Suppressor macrophage (primary cell): Measurements from ENCODE around the gene IL18BP.

ENCODE experiments used
- DNase-seq, 4 experiments: peaks; one replicate each; pipeline ENCODE4 v3.0.0-alpha.2; 2020 to 2022

IL18BP gene

DNA sequence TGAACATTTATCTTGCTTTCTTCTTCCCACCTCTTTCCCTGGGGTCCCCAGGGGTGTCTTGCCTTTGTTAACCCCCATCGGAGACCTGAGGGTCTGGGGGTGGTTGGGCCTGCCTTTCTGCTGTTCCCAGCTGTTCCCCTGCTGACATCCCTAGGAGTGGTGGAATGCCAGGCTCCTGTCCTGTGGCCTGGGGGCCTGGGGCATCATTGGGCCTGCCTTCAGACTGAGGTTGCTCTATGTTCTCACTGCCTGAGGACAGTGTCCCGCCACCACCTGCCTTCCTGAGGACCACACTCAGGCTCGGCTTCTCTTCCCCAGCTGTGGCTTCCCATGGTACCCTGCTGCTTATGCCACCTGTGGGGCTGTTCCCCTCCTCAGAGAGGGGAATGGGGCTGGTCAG, 1.1 kb upstream of the IL18BP start:
- DNase-seq: no peak

DNA sequence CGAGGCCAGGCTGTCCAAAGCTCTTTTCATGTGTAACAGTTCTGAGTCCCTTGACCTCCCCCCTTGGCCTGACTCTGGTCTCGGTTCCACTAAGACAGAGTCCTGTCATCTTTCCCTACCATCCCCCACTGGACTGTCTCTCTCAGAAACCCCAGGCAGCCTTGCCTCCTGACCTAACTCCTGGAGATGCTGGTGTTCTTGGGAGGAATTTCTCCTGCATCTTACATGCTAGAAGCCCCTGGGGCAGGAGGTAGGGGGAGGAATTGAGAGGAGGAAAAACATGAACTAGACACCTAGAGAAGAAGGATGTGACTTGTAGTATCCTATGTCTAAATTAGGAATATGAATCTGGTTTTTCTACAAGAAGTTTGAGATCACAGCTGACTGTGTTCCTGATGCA, 648 bp upstream of the IL18BP start:
- no peak for DNase-seq

DNA sequence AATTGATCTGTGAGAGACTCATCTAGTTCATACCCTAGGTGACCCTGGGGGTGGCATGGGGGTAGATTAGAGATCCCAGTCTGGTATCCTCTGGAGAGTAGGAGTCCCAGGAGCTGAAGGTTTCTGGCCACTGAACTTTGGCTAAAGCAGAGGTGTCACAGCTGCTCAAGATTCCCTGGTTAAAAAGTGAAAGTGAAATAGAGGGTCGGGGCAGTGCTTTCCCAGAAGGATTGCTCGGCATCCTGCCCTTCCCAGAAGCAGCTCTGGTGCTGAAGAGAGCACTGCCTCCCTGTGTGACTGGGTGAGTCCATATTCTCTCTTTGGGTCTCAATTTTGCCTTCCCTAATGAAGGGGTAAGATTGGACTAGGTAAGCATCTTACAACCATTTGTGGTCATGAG, 653 bp downstream of the IL18BP start:
- no peak for DNase-seq

DNA sequence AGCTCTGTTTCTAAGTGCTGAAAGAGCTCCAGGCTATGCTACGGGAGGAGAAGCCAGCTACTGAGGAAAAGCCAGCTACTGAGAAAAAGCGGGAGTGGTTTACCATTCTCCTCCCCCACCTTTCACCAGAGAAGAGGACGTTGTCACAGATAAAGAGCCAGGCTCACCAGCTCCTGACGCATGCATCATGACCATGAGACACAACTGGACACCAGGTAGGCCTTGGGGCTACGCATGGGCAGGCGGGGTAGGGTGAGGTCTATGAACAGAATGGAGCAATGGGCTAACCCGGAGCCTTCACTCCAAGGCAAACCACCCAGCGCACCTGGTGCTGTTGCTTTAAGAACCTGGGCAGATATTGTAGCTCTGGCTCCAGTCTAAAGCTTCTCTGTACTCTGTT, 1.1 kb downstream of the IL18BP start:
- peak in 2 of 4 experiments; percentile 29 to 31 for DNase-seq

DNA sequence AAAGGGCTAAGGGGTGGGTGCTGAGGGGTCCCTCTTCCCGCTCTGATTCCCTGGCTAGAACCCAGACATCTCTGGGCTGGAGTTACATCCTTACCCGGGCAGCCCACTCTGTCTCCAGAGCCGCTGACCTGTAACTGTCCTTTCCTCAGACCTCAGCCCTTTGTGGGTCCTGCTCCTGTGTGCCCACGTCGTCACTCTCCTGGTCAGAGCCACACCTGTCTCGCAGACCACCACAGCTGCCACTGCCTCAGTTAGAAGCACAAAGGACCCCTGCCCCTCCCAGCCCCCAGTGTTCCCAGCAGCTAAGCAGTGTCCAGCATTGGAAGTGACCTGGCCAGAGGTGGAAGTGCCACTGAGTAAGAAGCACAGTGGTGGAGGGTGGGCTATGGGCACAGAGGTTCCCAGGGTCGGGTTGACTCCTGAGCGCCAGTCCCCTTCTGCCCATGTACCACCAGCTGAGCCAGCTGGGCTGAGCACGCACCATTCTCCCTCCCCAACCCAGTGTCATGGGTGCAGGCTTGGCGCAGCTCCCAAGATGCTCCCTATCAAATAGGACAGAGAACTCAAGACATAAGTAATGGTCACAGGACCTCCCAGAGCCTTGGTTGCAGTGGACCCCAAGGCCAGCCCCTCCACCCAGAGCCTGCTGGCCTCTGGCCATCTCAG, 1.6 kb downstream of the IL18BP start:
- DNase-seq: no peak

DNA sequence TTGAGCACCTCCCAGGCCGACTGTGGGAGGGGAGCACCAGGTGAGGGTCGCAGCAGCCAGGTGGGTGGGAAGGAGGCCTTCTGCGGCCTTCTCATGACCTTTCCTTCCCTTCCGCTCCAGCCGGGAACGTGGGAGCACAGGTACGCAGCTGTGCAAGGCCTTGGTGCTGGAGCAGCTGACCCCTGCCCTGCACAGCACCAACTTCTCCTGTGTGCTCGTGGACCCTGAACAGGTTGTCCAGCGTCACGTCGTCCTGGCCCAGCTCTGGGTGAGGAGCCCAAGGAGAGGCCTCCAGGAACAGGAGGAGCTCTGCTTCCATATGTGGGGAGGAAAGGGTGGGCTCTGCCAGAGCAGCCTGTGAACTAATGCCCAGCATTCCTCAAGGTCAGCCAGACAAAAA, 2.6 kb downstream of the IL18BP start:
- no peak for DNase-seq

DNA sequence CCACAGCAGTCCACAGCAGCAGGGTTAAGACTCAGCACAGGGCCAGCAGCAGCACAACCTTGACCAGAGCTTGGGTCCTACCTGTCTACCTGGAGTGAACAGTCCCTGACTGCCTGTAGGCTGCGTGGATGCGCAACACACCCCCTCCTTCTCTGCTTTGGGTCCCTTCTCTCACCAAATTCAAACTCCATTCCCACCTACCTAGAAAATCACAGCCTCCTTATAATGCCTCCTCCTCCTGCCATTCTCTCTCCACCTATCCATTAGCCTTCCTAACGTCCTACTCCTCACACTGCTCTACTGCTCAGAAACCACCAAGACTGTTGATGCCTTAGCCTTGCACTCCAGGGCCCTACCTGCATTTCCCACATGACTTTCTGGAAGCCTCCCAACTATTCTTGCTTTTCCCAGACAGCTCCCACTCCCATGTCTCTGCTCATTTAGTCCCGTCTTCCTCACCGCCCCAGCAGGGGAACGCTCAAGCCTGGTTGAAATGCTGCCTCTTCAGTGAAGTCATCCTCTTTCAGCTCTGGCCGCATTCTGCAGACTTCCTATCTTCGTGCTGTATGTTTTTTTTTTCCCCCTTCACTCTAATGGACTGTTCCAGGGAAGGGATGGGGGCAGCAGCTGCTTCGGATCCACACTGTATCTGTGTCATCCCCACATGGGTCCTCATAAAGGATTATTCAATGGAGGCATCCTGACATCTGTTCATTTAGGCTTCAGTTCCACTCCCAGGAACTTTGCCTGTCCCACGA, 3.3 kb downstream of the IL18BP start:
- DNase-seq: no peak

DNA sequence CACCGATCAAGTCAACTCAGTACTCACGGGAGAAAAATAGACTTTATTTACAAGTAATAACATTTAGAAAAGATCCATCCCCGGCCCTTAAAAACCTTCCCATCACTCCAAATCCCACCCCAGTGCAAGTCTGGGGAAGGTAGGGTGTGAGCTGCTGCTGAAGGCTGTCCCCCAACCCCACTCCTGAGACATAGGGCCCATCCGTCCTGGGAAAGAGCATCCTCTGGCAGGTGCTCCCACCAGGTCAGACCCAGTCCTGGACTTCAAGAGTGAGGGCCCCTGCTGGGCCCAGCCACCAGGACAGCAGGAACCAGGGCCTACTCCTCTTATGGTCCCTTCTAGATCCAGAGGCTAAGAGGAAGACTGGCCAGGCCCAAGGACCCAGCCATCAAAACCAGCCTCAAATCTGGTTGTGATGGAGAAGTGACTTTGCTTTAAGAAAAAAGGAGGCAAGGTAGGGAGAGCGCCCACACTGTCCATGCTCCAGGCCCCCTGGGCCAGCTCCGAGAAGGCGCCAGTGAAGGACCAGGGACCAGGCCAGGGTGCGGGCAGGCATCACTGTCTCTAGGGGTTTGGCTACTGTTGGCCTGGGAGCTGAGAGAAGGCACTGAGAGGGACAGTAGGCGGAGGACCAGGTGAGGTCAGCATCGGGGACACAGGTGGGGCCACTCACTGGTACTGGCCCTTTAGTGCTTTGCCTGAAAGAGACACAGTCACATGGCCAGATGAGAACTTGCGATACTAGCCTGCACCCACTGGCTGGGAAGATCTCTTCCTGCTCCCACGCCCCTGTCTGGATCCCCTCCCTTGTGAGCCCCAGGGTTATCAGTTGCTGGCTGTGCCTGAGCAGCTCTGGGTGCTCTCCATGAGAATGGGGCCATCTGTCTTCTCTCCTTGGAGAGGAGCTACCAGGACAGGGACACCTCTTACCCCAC, 4.4 kb downstream of the IL18BP start:
- DNase-seq: no peak

DNA sequence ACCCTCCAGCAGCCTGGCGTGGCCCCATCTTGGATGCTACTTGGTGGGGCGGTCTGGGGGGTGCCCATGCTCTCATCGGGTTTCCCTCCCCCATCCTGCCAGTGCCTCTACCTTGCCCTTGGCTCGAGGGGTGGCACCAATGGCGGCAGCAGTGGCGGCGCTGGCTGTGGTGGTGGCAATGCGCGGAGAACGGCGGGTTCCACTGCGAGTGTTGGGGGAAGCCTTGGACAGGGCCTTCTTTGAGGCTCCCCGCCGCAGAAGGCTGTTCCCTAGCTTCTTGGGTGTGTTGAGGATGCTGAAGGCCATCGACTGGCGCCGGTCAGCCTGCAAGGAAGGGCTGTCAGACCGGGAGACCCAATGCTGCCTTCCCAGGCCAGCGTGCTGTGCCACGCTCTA, 5.1 kb downstream of the IL18BP start:
- no peak for DNase-seq

DNA sequence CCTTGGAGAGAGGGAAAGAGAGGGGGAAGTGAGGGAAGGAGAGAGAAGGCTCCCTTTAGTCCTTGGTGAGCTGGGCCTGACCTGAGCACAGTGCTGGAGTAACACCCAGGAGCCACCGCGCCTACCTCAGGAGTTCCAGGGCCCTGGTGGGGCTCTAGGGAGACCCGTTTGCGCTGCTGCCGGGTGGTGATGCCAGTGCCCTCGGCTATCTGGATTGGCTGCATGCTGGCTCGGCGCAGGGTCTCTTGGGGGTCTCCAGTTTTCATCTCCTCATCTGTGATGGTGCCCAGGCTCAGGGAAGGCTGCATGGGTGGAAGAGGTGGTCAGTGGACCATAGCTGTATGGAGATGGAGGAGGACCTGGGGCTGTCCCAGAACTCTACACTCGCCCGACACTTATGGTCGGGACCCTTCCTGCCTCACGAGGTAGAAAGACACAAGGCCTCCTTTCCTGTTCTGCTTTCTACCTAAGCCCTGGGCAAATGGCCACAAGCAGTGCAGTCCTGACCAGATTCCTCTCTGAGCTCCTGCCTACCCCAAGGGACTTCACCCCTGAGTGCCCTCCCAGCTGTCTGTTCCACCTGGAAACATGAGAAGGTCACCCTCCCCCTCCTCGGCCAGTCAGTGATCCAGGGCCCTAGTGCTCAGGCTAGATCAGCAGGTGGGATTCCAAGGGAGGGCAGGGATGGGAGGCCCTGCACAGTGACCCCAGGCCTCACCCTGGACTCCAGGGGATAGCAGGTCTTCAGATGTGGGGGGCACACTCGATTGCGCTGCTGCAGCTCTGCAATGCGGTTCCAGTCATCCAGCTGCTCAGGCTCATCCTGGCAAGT, 6.0 kb downstream of the IL18BP start:
- DNase-seq: no peak

DNA sequence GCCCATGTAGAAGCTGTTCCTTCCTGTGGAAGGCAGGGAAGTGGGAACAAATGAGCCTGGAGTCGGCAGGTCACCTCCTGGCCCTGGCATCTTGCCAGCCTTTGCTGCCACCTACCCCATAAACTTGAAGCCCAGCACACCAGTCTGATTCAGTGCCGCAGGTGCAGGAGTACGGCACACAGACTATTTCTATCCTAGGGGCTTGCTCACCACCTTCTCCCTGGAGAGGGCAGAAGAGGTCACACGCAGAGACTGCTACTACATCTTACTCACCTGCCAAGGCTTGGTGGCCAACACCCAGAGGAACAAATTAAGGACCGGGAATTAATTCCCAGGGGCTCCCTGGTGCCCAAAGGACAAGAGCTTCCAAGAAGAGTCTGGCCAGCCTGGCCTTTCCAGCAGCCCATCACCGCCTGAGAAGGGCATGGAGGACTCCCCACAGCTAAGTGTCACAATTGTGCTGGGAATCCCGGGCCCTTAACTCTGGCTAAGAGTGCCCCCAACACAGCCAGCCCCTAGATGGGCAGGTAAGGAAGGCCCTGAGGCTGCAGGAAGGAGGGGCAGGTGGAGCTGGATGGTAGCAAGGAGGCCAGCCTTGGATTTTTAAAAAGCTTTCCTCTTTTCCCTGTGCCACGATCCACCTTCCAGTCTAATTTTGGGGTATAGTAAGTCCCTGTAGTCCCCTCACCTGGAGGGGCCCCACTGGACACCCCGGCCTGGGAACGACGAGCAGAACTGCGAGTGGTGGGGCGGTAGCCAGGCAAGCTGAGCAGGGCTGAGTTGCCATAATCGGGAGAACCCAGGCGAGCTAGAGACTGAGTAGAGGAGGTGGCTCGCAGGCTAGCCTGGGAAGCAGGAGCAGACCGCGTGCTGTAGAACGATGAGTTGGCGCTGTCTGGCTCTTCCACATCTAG, 6.9 kb downstream of the IL18BP start:
- no peak for DNase-seq

DNA sequence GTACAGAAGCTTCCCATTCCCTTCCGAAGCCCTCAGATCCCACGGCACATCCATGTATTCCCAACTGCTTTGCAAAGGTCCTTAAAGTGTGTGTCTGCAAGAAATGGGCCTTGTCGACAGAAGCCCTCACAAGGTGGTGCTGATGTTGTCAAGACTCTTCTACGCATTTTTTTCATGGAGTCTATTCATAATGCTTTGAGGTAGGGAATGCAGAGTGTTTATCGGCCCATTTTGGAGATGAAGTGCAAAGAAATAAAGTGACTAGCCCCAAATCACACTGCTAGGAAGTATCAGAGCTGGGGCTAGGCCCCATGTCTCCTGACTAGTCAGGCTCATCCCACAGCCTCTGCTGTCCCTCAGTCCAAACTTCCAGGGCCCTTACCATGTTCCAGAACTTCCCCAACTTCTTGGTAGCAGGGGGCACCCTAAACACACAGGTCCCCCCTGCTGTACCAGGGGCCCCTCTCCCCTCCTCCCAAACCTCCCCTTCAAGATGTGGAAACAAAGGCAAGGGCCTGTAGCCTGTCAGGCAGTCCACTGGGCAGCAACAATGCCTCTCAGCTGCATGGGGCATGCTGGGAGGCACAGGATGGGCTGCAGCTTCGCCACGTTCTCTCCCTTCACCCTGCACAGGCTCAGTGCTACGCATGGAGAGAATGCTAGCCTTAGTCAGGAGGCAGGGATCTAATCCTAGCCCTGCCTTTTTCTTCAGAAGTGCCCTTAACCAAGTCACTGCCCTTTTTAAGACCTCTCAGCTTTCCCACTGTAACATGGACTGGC, 7.8 kb downstream of the IL18BP start:
- DNase-seq: no peak

DNA sequence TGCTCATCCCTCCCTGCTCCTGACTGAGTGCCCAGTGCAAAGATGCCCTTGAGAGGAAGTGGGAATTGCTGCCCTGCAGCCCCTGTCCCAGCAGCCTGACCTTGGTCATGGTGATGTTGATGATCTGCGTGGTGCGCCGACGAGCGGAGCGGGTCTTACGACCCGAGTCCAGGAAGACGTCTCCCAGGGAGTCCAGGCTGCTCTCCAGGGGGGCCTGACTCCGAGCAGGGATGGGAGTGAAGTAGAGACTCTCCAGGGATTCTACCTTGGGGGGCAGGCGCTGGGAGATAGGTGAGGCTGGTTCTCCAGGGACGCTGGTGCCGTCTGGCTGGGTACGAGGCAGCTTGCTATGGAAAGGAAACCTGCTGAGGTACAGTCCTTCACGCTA, 8.4 kb downstream of the IL18BP start:
- no peak for DNase-seq

DNA sequence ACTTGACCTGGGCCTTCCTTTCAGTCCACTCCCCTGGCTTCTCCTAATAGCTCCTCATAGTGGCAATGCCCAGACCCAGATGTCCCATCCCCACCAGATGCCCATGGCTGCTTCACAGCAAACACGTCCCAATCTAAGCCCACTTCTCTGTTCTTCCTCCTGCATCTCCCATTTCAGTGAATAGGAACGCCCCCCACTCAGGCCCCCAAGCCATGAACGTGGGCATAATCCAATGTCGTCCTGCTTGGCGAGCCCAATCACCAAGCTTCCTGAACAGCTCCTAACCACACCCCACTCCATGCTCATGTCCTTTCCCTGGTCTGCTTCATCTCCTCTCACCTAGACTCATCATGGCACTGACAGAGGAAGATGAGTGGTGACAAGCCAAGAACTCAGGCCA, 8.9 kb downstream of the IL18BP start:
- DNase-seq: no peak

DNA sequence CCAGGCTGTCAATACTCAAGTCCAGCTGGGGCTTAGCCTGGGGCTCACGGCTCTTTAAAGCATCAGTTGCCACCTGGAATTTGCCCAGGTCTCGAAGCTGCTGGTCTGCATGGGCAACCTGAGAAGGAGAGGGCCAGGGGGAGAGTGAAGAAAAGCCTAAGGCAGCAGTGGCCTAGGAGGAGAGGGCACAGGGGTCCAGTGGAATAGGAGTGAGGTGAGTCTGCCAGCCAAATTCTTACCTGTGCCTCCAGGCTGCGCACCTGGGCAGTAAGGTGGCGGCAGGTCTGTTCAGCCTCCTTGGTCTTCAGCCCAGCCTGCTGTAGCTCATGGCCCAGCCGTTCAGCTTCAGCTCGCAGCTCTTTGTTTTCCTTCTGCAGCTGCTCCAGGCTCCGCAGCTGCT, 10.0 kb downstream of the IL18BP start:
- no peak for DNase-seq

DNA sequence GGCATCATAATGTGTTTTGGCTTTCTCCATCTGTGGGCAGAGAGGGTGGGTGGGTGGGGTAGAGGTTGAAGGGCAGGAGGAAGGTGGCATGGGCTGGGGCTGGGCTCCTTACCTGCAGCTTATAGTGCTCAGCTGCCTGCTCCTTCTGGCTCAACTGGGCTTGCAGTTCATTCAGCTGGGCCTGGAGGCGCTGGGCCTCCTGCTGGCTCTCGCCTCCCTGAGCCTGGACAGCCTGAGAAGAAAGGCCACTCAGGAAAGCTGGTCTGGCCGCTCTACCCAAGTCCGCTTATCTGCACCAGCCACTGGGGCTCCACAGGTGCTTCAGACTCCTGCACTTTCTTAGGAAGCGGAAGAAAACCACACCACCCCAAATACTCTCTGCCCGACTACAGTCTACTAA, 10.4 kb downstream of the IL18BP start:
- DNase-seq: no peak

DNA sequence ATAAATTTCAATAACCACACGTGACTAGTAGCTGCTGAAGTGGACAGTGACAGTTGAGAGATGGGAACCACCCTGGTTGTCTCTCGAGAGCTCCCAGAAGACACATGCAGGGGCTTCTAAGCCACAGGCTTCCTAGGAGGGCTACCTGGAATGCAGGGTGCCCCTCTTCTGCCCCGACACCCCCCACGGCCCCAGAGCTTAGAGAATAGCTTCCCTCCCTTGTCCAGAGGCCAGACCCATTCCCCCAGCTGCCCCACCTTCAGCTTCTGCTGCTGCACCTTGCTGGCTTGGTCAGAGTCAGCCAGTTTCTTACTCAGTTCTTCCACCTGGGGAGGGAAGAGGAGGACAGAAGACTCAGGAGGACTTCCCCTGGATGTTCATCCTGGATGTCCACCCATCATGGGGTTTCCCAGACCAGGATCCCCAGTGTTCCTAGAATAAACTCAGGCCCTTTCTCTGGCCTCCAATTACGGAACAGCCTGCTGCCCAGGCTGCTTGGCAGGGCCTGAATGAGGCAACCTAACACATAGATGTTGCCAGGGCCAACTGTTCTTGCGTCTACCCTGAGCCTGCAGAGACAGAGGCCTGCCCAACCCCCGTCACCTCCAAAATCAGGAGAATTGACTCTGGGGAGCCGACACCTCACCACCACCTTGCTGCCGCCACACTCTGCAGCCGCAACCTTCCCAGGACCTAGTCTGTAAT, 12.0 kb downstream of the IL18BP start:
- no peak for DNase-seq

DNA sequence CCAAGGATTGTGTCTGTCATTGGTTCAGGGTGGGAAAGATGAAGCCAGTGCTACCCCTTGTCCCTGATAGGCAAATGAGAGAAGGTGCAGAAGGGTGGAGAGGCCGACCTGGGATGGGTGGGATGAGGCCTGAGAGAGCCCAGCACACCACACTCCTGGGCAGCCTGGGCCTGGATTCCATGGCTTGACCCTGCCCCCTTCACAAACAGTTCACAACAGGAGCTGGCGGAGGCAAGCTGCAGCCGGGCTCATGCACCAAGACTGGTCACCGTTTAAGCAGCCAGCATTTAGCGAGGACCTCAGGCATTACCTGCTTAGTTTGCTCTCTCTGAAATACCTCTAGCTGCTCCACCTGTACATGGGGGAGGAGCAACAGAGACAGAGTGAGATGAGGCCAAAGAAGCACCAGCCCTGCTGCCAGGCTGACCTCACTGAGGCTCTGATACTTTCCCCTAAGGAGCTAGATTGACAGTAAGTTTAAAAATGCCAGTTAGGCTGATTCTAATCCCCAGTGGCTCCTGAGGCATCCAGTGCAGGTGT, 13.5 kb downstream of the IL18BP start:
- DNase-seq: no peak

DNA sequence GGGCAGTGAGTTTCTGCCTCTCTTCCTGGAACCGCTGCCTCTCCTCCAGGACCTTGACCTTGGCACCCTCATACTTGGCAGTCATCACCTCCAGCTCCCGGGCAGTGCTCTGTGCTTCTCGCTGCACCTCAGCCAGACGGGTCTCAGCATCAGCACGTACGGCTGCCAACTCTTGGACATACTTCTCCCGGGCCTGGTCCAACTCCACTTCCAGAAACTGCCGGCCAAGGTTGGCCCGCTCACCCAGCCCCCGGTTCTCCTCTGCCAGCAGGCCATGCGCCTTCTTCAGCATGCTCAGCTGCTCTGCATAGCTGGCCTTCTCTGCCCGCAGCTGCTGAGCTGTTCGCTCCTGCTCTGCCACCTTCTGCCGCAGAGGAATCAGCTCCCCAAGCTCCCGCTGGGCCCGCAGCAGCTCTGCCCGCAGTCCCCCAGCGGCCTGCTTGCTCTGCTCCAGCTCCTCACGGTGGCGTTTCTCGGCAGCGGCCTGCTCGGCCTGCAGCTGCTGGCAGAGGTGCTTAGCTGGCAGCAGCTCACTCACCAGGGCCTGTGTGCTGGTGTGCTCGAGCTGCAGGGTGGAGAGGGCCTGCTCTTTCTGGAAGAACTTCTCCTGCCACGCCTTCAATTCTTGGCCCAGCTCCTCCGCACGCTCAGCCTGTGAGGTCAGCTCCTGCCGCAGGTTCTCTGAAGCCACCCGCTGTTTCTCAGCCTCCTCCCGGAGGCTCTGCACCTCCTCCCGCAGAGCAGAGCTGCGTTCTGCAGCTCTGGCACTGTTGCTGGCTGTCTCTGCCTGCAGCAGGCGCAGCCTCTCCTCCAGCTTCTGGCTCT, 14.4 kb downstream of the IL18BP start:
- DNase-seq: no peak
